Measurements from ENCODE around the gene PPM1E. TPM values are rescaled to one million over a fixed set of nuclear protein-coding genes. Genes with fewer than 3 reads are reported as not detected.

Gene PPM1E
- total and polyA plus RNA-seq, 2 of the 8 experiments (the other 6 are each of a cell fraction or from before 2014, with no cell fraction given) = 5.0 to 10.4 TPM

DNA sequence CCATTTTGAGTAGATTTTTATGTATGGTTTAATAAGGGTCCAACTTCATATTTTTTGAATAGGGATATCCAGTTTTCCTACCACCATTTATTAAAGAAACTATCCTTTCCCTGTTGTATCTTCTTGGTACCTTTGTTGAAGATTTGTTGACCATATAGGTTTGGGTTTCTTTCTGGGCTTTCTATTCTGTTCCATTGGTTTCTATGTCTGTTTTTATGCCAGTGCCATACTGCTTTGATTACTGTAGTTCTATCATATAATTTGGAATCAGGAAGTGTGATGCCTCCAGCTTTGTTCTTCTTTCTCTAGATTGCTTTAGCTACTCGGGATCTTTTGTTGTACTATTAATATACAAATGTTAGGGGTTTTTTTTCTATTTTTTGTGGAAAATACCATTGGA is 46.5 kb downstream of the PPM1E start:
- H4K5ac ChIP-seq (ENCODE audit: insufficient read length, low read depth, low read length) = no peak overlapping the region
- H3K23ac ChIP-seq (ENCODE audit: insufficient read length) = no peak overlapping the region
- WGBS, 2 experiments (ENCODE audit: extremely low coverage in 1 of 2, insufficient coverage in 1 of 2, insufficient read length in 1 of 2, insufficient replicate concordance in 2 of 2, low coverage in 1 of 2, low lambda C conversion rate in 2 of 2, missing lambda C conversion rate in 1 of 2) = 78% methylated on average over 1 of the region's 1 CpG; no CpG with 5 or more reads in 1 of the 2 experiments
- no peaks in the 10 kb centered on the region for H3K79me1 ChIP-seq (ENCODE audit: low read depth, low read length)
- no peak overlapping the region for H3K4me3 ChIP-seq (ENCODE audit: extremely low read depth in 1 of 4, insufficient read depth in 2 of 4, low read depth in 3 of 4, low read length in 4 of 4)
- H3K79me2 ChIP-seq (ENCODE audit: control insufficient read depth in 1 of 2, insufficient read depth in 2 of 2, low read length in 2 of 2) = no peaks in the 10 kb centered on the region; a peak in 1 of 4 replicates
- H3K27me3 ChIP-seq (replicated peaks in 1 of 4; ENCODE audit: control insufficient read depth in 3 of 4, extremely low read depth in 1 of 4, insufficient read depth in 3 of 4, low read length in 3 of 4) = no peaks in the 10 kb centered on the region
- H2BK120ac ChIP-seq (replicated peaks; ENCODE audit: low read depth, low read length) = no peak overlapping the region
- H3K4ac ChIP-seq (replicated peaks; ENCODE audit: insufficient read length, low read depth, low read length) = no peak overlapping the region
- no peak overlapping the region for H2AK5ac ChIP-seq (ENCODE audit: low read depth, low read length)
- H3K18ac ChIP-seq (ENCODE audit: extremely low read depth, low read length) = no peak overlapping the region
- H3K9me3 ChIP-seq (ENCODE audit: insufficient read depth in 2 of 2, low read depth in 1 of 2, low read length in 1 of 2) = no peaks in the 10 kb centered on the region
- no peaks in the 10 kb centered on the region for H4K20me1 ChIP-seq (replicated peaks in 1 of 2; ENCODE audit: control insufficient read depth in 1 of 2, insufficient read depth in 2 of 2, low read length in 2 of 2)
- H3K4me2 ChIP-seq (ENCODE audit: insufficient read depth in 1 of 2, low read depth in 2 of 2, low read length in 2 of 2) = no peak overlapping the region
- no peak overlapping the region for H4K8ac ChIP-seq (ENCODE audit: extremely low read depth, insufficient read depth, low read length)
- no peak overlapping the region for H3K27ac ChIP-seq (ENCODE audit: low read depth, low read length)
- H3K4me1 ChIP-seq (replicated peaks in 1 of 4; ENCODE audit: control insufficient read depth in 3 of 4, insufficient read depth in 4 of 4, low read length in 3 of 4) = no peaks in the 10 kb centered on the region
- no peak overlapping the region for H2BK5ac ChIP-seq (ENCODE audit: low read depth, low read length)
- no peak overlapping the region for H3K9ac ChIP-seq (replicated peaks in 1 of 4; ENCODE audit: extremely low read depth in 1 of 4, low read depth in 3 of 4, low read length in 3 of 4)
- no peak overlapping the region for H3K56ac ChIP-seq (replicated peaks; ENCODE audit: insufficient read length, low read depth, low read length)
- no peaks in the 10 kb centered on the region for H3K36me3 ChIP-seq (ENCODE audit: control insufficient read depth in 2 of 4, insufficient read depth in 4 of 4, low read length in 3 of 4)
- no peaks in the 10 kb centered on the region for H3K23me2 ChIP-seq (ENCODE audit: low read depth, low read length)
- CTCF ChIA-PET (ENCODE audit: partially characterized antibody) = no interaction called here
- H4K91ac ChIP-seq (replicated peaks; ENCODE audit: insufficient read length, low read length) = no peak overlapping the region
- no peak overlapping the region for H3K14ac ChIP-seq (ENCODE audit: insufficient read length)
- POLR2A ChIA-PET (ENCODE audit: partially characterized antibody) = no interaction called here
- no peak for FAIRE-seq
- no peak for DNase-seq (ENCODE audit: low read depth in 1 of 2, low spot score in 2 of 2)
- H2BK15ac ChIP-seq (ENCODE audit: low read length) = no peak overlapping the region
- no peak overlapping the region for H2BK20ac ChIP-seq (ENCODE audit: low read length)
- H2AFZ ChIP-seq (ENCODE audit: low read length) = no peak overlapping the region
- H2BK12ac ChIP-seq (ENCODE audit: low read depth, low read length) = no peak overlapping the region
- TF ChIP-seq BACH1 (IDR thresholded peaks at IDR 0.05; ENCODE audit: low read length) (no peak), TCF12 (IDR thresholded peaks at IDR 0.05; ENCODE audit: low read depth, low read length) (no peak), TAF7 (optimal IDR thresholded peaks at IDR 0.05; ENCODE audit: borderline replicate concordance, low read depth, low read length) (no peak), BRCA1 (IDR thresholded peaks at IDR 0.05; ENCODE audit: low read depth, low read length) (no peak), TEAD4 (IDR thresholded peaks at IDR 0.05; ENCODE audit: low read depth, low read length) (no peak), POU5F1 (IDR thresholded peaks at IDR 0.05; ENCODE audit: low read depth, low read length) (no peak), GABPA (IDR thresholded peaks at IDR 0.05; ENCODE audit: borderline replicate concordance, insufficient read depth, low read length) (no peak), POLR2A (IDR thresholded peaks at IDR 0.05; ENCODE audit: control extremely low read depth in 1 of 2, low read depth in 2 of 2, low read length in 2 of 2) (no peak), KDM4A (IDR thresholded peaks at IDR 0.05; ENCODE audit: low read depth, low read length, severe bottlenecking) (no peak)
- TF ChIP-seq, protein P1, sequence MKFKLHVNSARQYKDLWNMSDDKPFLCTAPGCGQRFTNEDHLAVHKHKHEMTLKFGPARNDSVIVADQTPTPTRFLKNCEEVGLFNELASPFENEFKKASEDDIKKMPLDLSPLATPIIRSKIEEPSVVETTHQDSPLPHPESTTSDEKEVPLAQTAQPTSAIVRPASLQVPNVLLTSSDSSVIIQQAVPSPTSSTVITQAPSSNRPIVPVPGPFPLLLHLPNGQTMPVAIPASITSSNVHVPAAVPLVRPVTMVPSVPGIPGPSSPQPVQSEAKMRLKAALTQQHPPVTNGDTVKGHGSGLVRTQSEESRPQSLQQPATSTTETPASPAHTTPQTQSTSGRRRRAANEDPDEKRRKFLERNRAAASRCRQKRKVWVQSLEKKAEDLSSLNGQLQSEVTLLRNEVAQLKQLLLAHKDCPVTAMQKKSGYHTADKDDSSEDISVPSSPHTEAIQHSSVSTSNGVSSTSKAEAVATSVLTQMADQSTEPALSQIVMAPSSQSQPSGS (IDR thresholded peaks at IDR 0.05; ENCODE audit: low read length) = no peak
- TF ChIP-seq, protein P2, sequence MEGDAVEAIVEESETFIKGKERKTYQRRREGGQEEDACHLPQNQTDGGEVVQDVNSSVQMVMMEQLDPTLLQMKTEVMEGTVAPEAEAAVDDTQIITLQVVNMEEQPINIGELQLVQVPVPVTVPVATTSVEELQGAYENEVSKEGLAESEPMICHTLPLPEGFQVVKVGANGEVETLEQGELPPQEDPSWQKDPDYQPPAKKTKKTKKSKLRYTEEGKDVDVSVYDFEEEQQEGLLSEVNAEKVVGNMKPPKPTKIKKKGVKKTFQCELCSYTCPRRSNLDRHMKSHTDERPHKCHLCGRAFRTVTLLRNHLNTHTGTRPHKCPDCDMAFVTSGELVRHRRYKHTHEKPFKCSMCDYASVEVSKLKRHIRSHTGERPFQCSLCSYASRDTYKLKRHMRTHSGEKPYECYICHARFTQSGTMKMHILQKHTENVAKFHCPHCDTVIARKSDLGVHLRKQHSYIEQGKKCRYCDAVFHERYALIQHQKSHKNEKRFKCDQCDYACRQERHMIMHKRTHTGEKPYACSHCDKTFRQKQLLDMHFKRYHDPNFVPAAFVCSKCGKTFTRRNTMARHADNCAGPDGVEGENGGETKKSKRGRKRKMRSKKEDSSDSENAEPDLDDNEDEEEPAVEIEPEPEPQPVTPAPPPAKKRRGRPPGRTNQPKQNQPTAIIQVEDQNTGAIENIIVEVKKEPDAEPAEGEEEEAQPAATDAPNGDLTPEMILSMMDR (IDR thresholded peaks at IDR 0.05; ENCODE audit: control extremely low read depth in 1 of 3, insufficient read depth in 1 of 3, low read depth in 1 of 3, low read length in 3 of 3) = no peak

Measured in H1 (cell line).